ENCODE measurements around the gene SLC16A1.

DNA sequence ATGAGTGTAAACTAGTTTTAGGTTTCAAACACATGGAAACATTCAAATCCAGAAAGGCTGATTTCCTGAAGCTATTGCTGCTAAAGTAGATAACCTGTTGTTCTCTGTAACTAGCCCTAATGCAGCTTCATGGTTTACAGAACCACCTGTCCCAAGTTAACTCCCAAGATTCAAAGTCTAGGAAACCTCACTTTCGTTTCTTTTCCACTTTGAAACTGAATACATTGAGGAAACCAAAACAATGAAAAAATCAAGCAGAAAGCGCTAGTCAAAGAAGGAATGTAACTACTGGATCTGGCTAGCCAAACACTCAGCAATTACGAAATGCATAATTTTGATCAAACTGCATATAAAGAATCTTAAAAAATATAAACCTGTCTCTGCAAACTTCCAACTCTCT, 17.8 kb downstream of the SLC16A1 start:
- no peak for TF ChIP-seq MXD4 (CRISPR knock-in tag; IDR thresholded peaks at IDR 0.05; ENCODE audit: borderline replicate concordance)
- no peak for TF ChIP-seq CTCF (IDR thresholded peaks at IDR 0.05)
